Keratinocyte (primary cell): ENCODE measurements around the gene LENG1. TPM values are rescaled to one million over a fixed set of nuclear protein-coding genes. Genes with fewer than 3 reads are reported as not detected.
"Not testable (repeated sequence)": the region's sequence is repeated elsewhere in the genome, so short reads cannot be mapped to it uniquely, and the experiment has no call there.

Source experiments
- DNase-seq: peaks from one replicate; pipeline ENCODE4 v3.0.0-alpha.2; 2011; ENCODE audit warnings: low read depth, missing footprints, low spot score
- FAIRE-seq: peaks from 2 replicates; lab custom pipeline; 2011; peaks lifted over from hg19 to GRCh38; lab: Jason Lieb, UNC
- H2AFZ ChIP-seq: 2 replicates; pipeline ENCODE4 v1.6.0; 2012; ENCODE audit warnings: low read length, control low read depth, inconsistent platforms; ENCODE audit not compliant: control insufficient read depth
- H3K27ac ChIP-seq: 2 replicates; pipeline ENCODE4 v1.5.1; 2011; ENCODE audit warnings: low read length; ENCODE audit not compliant: control insufficient read depth, insufficient read depth
- H3K27me3 ChIP-seq: 3 replicates; pipeline ENCODE4 v1.6.0; 2011; ENCODE audit warnings: low read length; ENCODE audit not compliant: control insufficient read depth, insufficient read depth; ENCODE audit errors: extremely low read depth
- H3K36me3 ChIP-seq, 2 experiments: 2 replicates in 1 of 2; 3 replicates in 1 of 2; pipeline ENCODE4 v1.5.1; 2011; ENCODE audit warnings: low read length in 2 of 2, mild to moderate bottlenecking in 1 of 2; ENCODE audit not compliant: control insufficient read depth in 2 of 2, insufficient read depth in 2 of 2; ENCODE audit errors: extremely low read depth in 1 of 2
- H3K4me1 ChIP-seq: 3 replicates; pipeline ENCODE4 v1.5.1; 2011; ENCODE audit warnings: low read length; ENCODE audit not compliant: control insufficient read depth, insufficient read depth; ENCODE audit errors: extremely low read depth
- H3K4me2 ChIP-seq: 3 replicates; pipeline ENCODE4 v1.6.0; 2011; ENCODE audit warnings: low read depth, low read length; ENCODE audit not compliant: control insufficient read depth, insufficient read depth; ENCODE audit errors: extremely low read depth
- H3K4me3 ChIP-seq, 3 experiments: fragments of 200-600 bp in 1 of 3; sonication (generic) in 1 of 3; 2 replicates in 2 of 3; 3 replicates in 1 of 3; pipeline ENCODE4 v1.5.1; 2011 to 2016; ENCODE audit warnings: low read length in 3 of 3, mild to moderate bottlenecking in 3 of 3, control low read depth in 2 of 3, inconsistent platforms in 1 of 3, low read depth in 1 of 3, mixed read lengths in 1 of 3, mixed run types in 1 of 3, moderate library complexity in 1 of 3; ENCODE audit not compliant: control insufficient read depth in 2 of 3, insufficient read depth in 2 of 3; ENCODE audit errors: extremely low read depth in 1 of 3
- H3K79me2 ChIP-seq: 2 replicates; pipeline ENCODE4 v1.6.0; 2012; ENCODE audit warnings: low read length; ENCODE audit not compliant: control insufficient read depth, insufficient read depth
- H3K9ac ChIP-seq: 3 replicates; pipeline ENCODE4 v1.6.0; 2011; ENCODE audit warnings: low read length; ENCODE audit not compliant: control insufficient read depth, insufficient read depth; ENCODE audit errors: extremely low read depth
- H3K9me1 ChIP-seq: 3 replicates; pipeline ENCODE4 v1.6.0; 2011; ENCODE audit warnings: low read length; ENCODE audit not compliant: control insufficient read depth, insufficient read depth; ENCODE audit errors: extremely low read depth
- H3K9me3 ChIP-seq: 2 replicates; pipeline ENCODE4 v1.5.1; 2012; ENCODE audit warnings: low read depth, low read length; ENCODE audit not compliant: control insufficient read depth
- H4K20me1 ChIP-seq: 3 replicates; pipeline ENCODE4 v1.6.0; 2011; ENCODE audit warnings: low read length; ENCODE audit not compliant: control insufficient read depth, insufficient read depth; ENCODE audit errors: extremely low read depth
- EZH2 ChIP-seq: IDR thresholded peaks from one replicate; pipeline ENCODE4 v1.6.1; 2012; ENCODE audit warnings: inconsistent platforms, mild to moderate bottlenecking, low read length, moderate library complexity
- dilution Hi-C: fragments of 300-500 bp; cut with MboI; formaldehyde crosslinking; loops from one replicate; pipeline ENCODE4 v1.7.0; 2020; ENCODE audit warnings: low sequenced_read_pairs; ENCODE audit not compliant: extremely low pct_ligation_motif_present
- polyA plus RNA-seq, 5 experiments: library from polyadenylated mRNA; depleted of rRNA in 3 of 5; stranded (reverse) in 3 of 5; stranded (forward) in 1 of 5; unstranded in 1 of 5; fragments of >200 nt; gene quantifications; 1 replicate in 1 of 5; 2 replicates in 3 of 5; 3 replicates in 1 of 5; pipeline versions ENCODE4 v1.2.1 to v1.2.3, GENCODE V29; 2011 to 2012; ENCODE audit warnings: missing spikeins in 2 of 5, low read depth in 1 of 5, low replicate concordance in 1 of 5
- TF ChIP-seq, protein P1 (sequence below), 3 experiments: IDR thresholded peaks in 1 of 3; conservative IDR thresholded peaks in 1 of 3; optimal IDR thresholded peaks in 1 of 3; 2 replicates in 2 of 3; 3 replicates in 1 of 3; pipeline versions ENCODE3 to v1.5.1; 2011; ENCODE audit warnings: low read length in 3 of 3, mild to moderate bottlenecking in 3 of 3, moderate library complexity in 2 of 3, control low read depth in 1 of 3, inconsistent platforms in 1 of 3; ENCODE audit not compliant: insufficient read depth in 2 of 3; ENCODE audit errors: extremely low read depth in 1 of 3

Gene LENG1
- polyA plus RNA-seq, 1 donor (not counting 4 experiments of a cell fraction or from before 2014, with no cell fraction given): 3.4 TPM

DNA sequence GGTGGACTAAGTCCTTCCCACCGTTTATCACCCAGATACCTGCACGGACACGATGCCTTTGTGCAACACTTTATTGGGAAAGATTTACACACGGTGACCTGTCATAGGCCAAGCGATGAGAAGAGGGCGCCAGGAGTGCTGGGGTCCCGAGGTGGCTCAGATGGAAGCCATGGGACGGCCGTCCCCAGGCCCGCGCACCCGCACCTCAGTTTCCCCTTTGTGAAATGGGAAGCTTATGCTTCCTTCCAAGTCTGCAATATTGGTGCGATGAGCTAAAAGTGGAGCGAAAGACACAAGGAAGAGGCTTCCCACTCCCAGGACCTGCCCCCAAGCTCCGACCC is 13.8 kb upstream of the LENG1 start:
- no peaks in the 10 kb centered on the region for H3K9me3 ChIP-seq
- FAIRE-seq: no peak
- no peak overlapping the region for H2AFZ ChIP-seq
- no peaks in the 10 kb centered on the region for H3K27me3 ChIP-seq
- H3K4me1 ChIP-seq: peaks cover 4% of the 10 kb centered on the region
- no peak for DNase-seq
- H3K4me3 ChIP-seq: no peak overlapping the region
- dilution Hi-C loops: no loop called here
- TF ChIP-seq EZH2: no peak
- TF ChIP-seq, protein P1, sequence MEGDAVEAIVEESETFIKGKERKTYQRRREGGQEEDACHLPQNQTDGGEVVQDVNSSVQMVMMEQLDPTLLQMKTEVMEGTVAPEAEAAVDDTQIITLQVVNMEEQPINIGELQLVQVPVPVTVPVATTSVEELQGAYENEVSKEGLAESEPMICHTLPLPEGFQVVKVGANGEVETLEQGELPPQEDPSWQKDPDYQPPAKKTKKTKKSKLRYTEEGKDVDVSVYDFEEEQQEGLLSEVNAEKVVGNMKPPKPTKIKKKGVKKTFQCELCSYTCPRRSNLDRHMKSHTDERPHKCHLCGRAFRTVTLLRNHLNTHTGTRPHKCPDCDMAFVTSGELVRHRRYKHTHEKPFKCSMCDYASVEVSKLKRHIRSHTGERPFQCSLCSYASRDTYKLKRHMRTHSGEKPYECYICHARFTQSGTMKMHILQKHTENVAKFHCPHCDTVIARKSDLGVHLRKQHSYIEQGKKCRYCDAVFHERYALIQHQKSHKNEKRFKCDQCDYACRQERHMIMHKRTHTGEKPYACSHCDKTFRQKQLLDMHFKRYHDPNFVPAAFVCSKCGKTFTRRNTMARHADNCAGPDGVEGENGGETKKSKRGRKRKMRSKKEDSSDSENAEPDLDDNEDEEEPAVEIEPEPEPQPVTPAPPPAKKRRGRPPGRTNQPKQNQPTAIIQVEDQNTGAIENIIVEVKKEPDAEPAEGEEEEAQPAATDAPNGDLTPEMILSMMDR (optimal IDR thresholded peaks at IDR 0.05 in 1 of 3, IDR thresholded peaks at IDR 0.05 in 1 of 3, conservative IDR thresholded peaks at IDR 0.05 in 1 of 3; ENCODE audit: extremely low read depth in 1 of 3, insufficient read depth in 2 of 3, low read length in 3 of 3): no peak
- H3K27ac ChIP-seq: no peak overlapping the region
- H3K9ac ChIP-seq: no peak overlapping the region
- H3K4me2 ChIP-seq: peak overlapping the region; percentile 73
- peaks cover 4 to 6% of the 10 kb centered on the region in 2 experiments for H3K36me3 ChIP-seq
- no peaks in the 10 kb centered on the region for H4K20me1 ChIP-seq
- H3K79me2 ChIP-seq: no peaks in the 10 kb centered on the region
- no peaks in the 10 kb centered on the region for H3K9me1 ChIP-seq

DNA sequence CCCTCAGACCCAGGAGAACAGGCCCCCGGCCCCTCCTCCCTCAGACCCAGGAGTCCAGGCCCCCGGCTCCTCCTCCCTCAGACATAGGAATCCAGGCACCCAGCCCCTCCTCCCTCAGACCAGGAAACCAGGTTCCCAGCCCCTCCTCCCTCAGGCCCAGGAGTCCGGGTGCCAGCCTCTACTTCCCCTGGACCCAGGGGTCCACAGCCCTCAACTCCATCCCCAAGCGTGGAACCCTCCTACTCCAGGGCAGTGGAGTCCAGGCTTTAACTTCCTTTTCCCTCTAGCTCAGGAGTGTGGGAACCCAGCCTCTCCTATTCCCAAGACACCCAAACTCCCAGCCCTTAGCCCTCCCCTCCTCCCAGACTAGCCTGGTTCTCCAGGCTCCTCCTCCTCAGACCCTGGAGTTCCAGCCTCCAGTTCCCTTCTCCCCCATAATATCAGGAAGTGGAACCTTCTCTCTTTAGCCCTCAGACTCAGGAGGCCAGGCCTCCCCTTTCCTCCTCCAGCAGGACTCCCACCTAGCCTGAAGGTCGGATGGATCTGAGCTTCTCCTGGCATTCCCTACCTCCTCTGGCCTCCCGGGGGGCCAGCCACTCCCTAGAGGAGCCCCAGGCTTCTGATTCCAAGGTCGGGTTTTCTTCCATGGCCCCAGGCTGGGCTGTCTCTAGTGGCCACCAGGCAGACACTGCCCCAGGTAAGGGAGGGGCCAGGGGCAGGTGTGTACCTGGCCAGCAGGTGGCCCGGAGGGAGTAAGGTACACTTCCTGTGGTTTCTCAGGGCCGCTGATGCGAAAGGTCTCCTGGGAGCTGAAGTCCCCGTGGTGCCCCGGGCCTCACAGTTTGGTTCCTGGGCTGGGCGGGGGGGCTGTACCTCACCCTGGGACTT is 13.2 kb upstream of the LENG1 start, which contains the start of gene TMC4:
TMC4 (minus strand) TSS at position 690 of the 888 bp plus-strand sequence; CDS start at position 647, 43 bp downstream.
- Histone ChIP-seq H3K27ac (peak within 1 kb of the TSS; percentile 20), H3K4me2 (peak within 1 kb of the TSS; percentile 73)

DNA sequence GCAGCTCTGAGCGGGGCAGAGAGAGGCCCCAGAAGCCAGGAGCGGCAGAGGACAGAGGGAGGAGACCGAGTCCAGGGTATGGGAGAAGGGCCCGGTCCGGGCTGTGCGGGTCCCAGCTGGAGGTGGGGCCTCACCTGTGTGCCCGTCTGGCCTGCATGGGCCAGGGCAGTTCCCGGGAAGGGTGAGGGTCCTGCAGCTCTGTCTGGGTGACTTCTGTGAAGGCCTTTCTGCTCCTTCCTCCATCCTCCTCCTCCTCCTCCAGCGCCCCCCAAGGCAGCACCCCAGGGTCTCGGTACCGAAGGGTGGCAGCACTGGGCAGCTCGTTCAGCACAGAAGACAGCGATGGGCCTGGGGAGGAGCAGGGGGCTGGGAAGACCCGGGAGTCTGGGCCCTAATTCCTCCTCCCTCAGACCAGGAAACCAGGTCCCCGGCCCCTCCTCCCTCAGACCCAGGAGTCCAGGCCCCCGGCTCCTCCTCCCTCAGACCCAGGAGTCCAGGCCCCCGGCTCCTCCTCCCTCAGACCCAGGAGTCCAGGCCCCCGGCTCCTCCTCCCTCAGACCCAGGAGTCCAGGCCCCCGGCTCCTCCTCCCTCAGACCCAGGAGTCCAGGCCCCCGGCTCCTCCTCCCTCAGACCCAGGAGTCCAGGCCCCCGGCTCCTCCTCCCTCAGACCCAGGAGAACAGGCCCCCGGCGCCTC is 12.4 kb upstream of the LENG1 start:
- FAIRE-seq, DNase-seq, H3K36me3 ChIP-seq, H3K9me3 ChIP-seq, H3K27me3 ChIP-seq, H3K4me1 ChIP-seq, H3K9me1 ChIP-seq, H3K4me3 ChIP-seq, H3K9ac ChIP-seq, H3K4me2 ChIP-seq, H2AFZ ChIP-seq, H4K20me1 ChIP-seq, H3K27ac ChIP-seq, H3K79me2 ChIP-seq, dilution Hi-C loops: not testable (repeated sequence)

More for the DNA sequence above, 13.2 kb upstream of the LENG1 start, which contains the start of gene TMC4:
- dilution Hi-C loops: no loop called here
- TF ChIP-seq, protein P1 (optimal IDR thresholded peaks at IDR 0.05 in 1 of 3, IDR thresholded peaks at IDR 0.05 in 1 of 3, conservative IDR thresholded peaks at IDR 0.05 in 1 of 3; ENCODE audit: extremely low read depth in 1 of 3, insufficient read depth in 2 of 3, low read length in 3 of 3): peak; percentile 39 to 42 (median 42)
- no peak for TF ChIP-seq EZH2
- Histone ChIP-seq H3K36me3 (peaks cover 0 to 3% of the 10 kb centered on the region in 2 experiments), H3K9ac (peak within 1 kb of the TSS; percentile 62), H3K79me2 (no peaks in the 10 kb centered on the region), H3K9me1 (no peaks in the 10 kb centered on the region), H2AFZ (peak within 1 kb of the TSS; percentile 40), H3K9me3 (no peaks in the 10 kb centered on the region), H3K4me3 (peak within 1 kb of the TSS; percentile 36 to 63 (median 62)), H3K27me3 (no peaks in the 10 kb centered on the region), H4K20me1 (no peaks in the 10 kb centered on the region), H3K4me1 (peaks cover 4% of the 10 kb centered on the region)
- DNase-seq (no peak), FAIRE-seq (peak; percentile 72)
